Skeletal muscle tissue (tissue), 4 donors: ENCODE results near the gene ADGRD1. TPM values are rescaled to one million over a fixed set of nuclear protein-coding genes. Genes with fewer than 3 reads are reported as not detected.

Source experiments
- H3K27ac ChIP-seq: one replicate; pipeline ENCODE4 v1.7.0; 2013; ENCODE audit warnings: mild to moderate bottlenecking, low read depth, low read length, inconsistent platforms
- H3K27me3 ChIP-seq, 3 donors: one replicate each; pipeline ENCODE4 v1.7.0; 2013; ENCODE audit warnings: low read length in 3 of 3; ENCODE audit not compliant: control insufficient read depth in 3 of 3, insufficient read depth in 3 of 3
- H3K36me3 ChIP-seq, 3 donors: one replicate each; pipeline ENCODE4 v1.7.0; 2013; ENCODE audit warnings: low read length in 3 of 3; ENCODE audit not compliant: control insufficient read depth in 3 of 3, insufficient read depth in 3 of 3
- H3K4me1 ChIP-seq, 3 donors: one replicate each; pipeline ENCODE4 v1.7.0; 2013; ENCODE audit warnings: low read length in 3 of 3, mild to moderate bottlenecking in 3 of 3; ENCODE audit not compliant: control insufficient read depth in 3 of 3, insufficient read depth in 3 of 3
- H3K4me3 ChIP-seq, 3 donors: one replicate each; pipeline ENCODE4 v1.7.0; 2013; ENCODE audit warnings: low read length in 3 of 3
- H3K9ac ChIP-seq, 3 donors: one replicate each; pipeline ENCODE4 v1.7.0; 2013; ENCODE audit warnings: low read length in 3 of 3, mild to moderate bottlenecking in 3 of 3, moderate library complexity in 2 of 3, low read depth in 1 of 3
- H3K9me3 ChIP-seq, 3 donors: one replicate each; pipeline ENCODE4 v1.7.0; 2013; ENCODE audit warnings: low read length in 3 of 3; ENCODE audit not compliant: control insufficient read depth in 3 of 3
- total RNA-seq: library from RNA; depleted of rRNA; stranded (reverse); fragments of >200 nt; gene quantifications from one replicate; pipeline ENCODE4 v1.2.3, GENCODE V29; 2014
- donor health status: Osteomylitis.

The ADGRD1 gene
- total RNA-seq, 1 donor from 2014 or later = 7.8 TPM

DNA sequence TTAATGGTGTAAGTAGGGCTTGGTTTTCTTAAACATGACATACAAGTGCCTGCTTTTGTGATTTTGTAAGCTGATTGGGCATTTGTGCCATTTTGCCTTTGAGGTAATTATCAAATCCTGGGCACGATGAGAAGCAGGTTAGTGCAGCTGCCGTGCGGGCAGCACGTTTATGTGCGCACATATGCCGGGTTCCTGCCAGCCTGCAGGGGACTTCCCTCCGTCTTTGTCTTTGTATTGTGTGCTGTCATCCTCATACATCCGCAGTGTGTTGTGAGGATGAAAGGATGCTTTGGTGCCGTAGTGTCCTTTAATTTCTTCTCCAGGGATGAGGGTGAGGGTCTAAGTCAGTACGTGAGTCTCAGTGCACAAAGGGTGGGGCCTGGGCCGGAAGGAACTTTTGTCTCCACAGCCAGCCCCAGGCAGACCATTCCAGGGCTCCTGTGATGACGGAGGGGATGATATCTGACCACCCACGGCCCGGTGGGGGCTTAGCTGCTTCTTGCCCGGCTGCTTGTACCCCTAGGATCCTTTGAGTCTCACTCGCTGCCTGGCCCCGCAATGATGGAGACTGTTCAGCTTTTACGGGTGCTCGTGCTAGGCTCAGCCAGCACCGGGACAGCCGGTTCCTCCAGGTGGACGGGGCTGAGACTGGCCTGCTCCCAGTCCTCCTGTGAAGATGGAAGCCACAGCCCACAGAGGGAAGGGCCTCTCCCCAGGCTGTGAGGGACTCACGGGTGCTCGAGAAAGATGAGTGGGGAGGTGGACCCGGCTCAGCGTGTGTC is 54.6 kb downstream of the ADGRD1 start:
- Histone ChIP-seq H3K27me3 (peaks cover 0 to 6% (median 0%) of the 10 kb centered on the region in 3 donors), H3K27ac (no peak overlapping the region), H3K9ac (peak overlapping the region in 1 of 3 donors; percentile 40), H3K36me3 (peaks cover 0 to 3% (median 0%) of the 10 kb centered on the region in 3 donors), H3K4me1 (peaks cover 9 to 44% (median 25%) of the 10 kb centered on the region in 3 donors), H3K9me3 (no peaks in the 10 kb centered on the region), H3K4me3 (no peak overlapping the region)

- no peak overlapping the region for H3K27ac ChIP-seq
Measured at GRCh38 chr12:131008913-131009270, 55.2 kb downstream of the ADGRD1 start.

GRCh38 chr12:131009595-131010395 is 56.1 kb downstream of the ADGRD1 start:
- no peak overlapping the region for H3K27ac ChIP-seq
- no peak overlapping the region for H3K9ac ChIP-seq
- peaks cover 0 to 6% (median 0%) of the 10 kb centered on the region in 3 donors for H3K27me3 ChIP-seq
- no peak overlapping the region for H3K4me3 ChIP-seq
- peaks cover 9 to 34% (median 19%) of the 10 kb centered on the region in 3 donors for H3K4me1 ChIP-seq
- peaks cover 0 to 7% (median 3%) of the 10 kb centered on the region in 3 donors for H3K36me3 ChIP-seq
- no peaks in the 10 kb centered on the region for H3K9me3 ChIP-seq

More at GRCh38 chr12:131008913-131009270, 55.2 kb downstream of the ADGRD1 start:
- Histone ChIP-seq H3K9ac (no peak overlapping the region), H3K4me1 (peaks cover 9 to 38% (median 19%) of the 10 kb centered on the region in 3 donors), H3K27me3 (peaks cover 0 to 6% (median 0%) of the 10 kb centered on the region in 3 donors), H3K9me3 (no peaks in the 10 kb centered on the region), H3K36me3 (peaks cover 0 to 3% (median 0%) of the 10 kb centered on the region in 3 donors), H3K4me3 (no peak overlapping the region)

DNA sequence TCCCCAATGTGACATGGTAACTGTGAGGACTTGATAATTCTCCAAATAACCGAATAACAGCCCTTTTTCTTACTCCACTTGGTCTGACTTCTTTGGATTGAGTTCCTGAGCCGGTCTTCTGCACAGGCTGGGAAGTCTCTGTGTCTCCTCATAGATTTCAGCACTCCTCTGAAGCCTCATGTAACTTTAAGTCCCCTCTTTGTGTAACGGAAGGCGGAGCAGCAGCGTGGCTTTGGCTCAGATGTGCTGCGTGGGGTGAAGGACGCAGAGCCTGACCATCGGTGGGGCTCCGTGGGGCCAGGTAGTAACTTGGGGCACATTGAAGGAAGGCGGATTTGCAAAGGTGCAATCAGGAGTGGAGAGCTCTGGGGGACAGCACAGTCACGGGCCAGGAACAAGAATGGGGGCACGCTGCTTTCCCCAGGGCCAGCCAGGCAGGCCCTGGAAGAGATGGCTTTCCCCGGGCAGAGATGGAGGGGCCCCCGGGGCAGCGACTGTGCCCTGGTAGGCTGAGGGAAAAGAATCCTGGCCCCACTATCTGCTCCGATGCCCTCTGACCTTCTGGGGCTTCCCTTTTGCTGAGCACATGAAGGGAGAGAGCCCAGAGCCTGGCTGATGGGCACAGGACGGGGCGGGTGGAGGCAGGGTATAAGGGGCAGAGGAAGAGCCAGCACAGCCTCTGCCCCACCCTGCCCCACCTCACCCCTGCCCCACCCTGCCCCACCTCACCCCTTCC is 56.9 kb downstream of the ADGRD1 start:
- Histone ChIP-seq H3K27me3 (peaks cover 0 to 5% (median 0%) of the 10 kb centered on the region in 3 donors), H3K4me1 (peaks cover 9 to 27% (median 19%) of the 10 kb centered on the region in 3 donors), H3K9me3 (no peaks in the 10 kb centered on the region), H3K27ac (no peak overlapping the region), H3K9ac (no peak overlapping the region), H3K4me3 (no peak overlapping the region), H3K36me3 (peaks cover 2 to 9% (median 3%) of the 10 kb centered on the region in 3 donors)

DNA sequence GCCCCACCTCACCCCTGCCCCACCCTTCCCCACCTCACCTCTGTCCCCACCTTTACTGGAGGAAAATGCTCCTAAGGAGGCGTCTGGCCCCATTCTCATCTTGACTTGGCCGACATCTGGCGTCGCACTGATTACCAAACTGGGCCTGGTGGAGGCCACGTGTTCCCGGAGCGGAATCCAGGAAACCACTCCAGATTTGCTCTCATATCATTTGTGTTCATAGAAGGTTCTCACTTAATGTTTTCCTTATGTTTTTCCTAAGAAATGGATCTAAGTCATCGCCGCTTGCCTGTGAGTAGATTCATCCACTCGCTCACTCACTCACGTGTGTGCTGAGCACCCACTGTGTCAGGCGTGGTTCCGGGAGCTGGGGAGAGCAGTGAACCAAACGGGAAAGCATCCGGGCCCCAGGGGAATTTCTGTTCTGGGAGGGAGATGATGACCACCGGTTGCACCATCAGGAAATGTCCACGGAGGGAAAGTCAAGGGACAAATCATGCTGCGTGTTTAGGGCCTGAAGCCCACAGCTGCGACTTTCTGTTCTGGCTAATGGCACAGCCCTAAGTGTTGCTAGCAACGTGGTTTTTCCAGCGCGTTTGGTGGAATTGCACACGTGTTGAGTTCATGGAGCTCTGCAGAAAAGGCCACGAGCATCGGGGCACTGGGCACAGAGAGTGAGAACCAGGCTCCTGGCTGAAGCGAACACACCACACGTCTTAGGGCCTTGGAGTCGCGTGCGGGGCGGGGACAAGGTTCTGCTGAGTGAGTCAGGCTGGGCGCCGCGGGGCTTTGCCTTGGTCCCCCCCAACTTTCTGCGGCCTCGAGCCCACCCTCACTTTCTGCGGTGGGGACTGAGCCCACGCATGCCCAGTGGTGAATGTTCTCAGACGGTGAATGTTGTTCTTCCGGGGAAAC is 57.7 kb downstream of the ADGRD1 start:
- Histone ChIP-seq H3K4me1 (peaks cover 9 to 20% (median 16%) of the 10 kb centered on the region in 3 donors), H3K36me3 (peaks cover 2 to 12% (median 3%) of the 10 kb centered on the region in 3 donors), H3K4me3 (no peak overlapping the region), H3K27ac (no peak overlapping the region), H3K9ac (no peak overlapping the region), H3K27me3 (no peaks in the 10 kb centered on the region), H3K9me3 (no peaks in the 10 kb centered on the region)

DNA sequence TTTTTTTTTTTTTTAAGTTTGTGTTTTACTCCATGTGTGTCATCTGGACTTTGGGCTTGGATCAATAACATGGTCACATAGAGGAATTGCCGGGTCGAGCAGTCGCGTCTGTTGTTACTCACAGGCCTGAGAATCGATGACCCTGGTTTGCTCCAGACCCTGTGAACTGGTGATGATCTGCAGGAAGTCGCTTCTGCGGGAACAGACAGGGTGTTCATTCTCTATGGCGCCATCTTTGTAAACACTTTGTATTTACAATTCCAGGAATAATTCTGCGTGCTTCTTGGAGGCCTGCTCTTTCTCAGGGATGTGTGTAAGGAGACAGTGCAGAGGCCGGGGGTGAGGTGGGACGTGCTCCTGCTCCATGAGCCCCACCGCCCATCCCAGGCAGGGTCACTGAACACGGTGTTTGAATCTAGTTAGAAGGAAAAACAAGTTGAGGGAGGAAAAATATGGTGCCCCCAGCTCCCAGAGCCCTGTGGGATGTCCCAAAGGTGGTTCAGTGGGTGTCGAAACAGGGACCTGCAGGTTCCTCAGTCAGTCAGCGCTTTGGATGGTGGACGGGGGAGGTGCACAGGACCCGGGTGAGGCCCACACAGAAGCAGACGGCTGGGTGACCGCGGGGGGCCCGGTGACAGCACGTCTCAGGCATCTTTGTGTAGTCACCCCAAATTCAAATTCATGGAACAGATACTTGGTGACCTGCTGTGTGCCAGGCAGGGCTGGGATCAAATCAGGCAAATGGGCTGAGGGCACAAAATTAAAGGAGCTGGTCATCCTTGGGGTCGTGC is 58.8 kb downstream of the ADGRD1 start:
- Histone ChIP-seq H3K9me3 (no peaks in the 10 kb centered on the region), H3K27me3 (no peaks in the 10 kb centered on the region), H3K4me3 (no peak overlapping the region), H3K36me3 (peaks cover 2 to 13% (median 4%) of the 10 kb centered on the region in 3 donors), H3K9ac (no peak overlapping the region), H3K4me1 (peaks cover 1 to 10% (median 7%) of the 10 kb centered on the region in 3 donors), H3K27ac (no peak overlapping the region)

GRCh38 chr12:131013118-131013517 is 59.4 kb downstream of the ADGRD1 start:
- Histone ChIP-seq H3K4me1 (peaks cover 0 to 4% (median under 1%) of the 10 kb centered on the region in 3 donors), H3K27me3 (no peaks in the 10 kb centered on the region), H3K27ac (no peak overlapping the region), H3K4me3 (no peak overlapping the region), H3K36me3 (peaks cover 2 to 17% (median 10%) of the 10 kb centered on the region in 3 donors), H3K9ac (no peak overlapping the region), H3K9me3 (no peaks in the 10 kb centered on the region)

DNA sequence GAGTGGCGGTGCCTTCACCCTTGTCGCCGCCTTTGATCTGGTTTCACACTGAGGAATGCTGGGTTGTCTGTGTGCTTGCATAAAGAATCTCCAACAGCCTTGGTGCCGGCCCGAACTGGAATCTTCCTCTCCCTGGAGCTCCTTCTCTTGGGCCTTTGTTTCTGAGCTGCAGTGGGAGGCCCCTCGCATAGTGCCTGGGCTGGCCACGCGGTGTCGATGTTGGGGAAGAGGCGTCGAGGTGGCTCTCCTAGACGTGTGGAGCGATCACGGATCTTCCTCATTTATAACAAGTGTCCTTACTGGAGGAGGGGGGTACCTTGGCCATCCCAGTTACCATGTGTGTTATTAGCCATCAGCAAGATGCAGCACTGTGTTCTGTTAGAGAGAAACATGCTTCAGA is 60.6 kb downstream of the ADGRD1 start:
- Histone ChIP-seq H3K27ac (no peak overlapping the region), H3K4me1 (no peaks in the 10 kb centered on the region), H3K36me3 (peaks cover 2 to 17% (median 10%) of the 10 kb centered on the region in 3 donors), H3K9ac (no peak overlapping the region), H3K4me3 (no peak overlapping the region), H3K27me3 (no peaks in the 10 kb centered on the region), H3K9me3 (no peaks in the 10 kb centered on the region)
